SU-DHL-6 (cell line): ENCODE results near the gene TSPO.

Source experiments
- H2AFZ ChIP-seq: fragments of 200-600 bp; sonication (generic); 2 replicates; pipeline ENCODE4 v1.6.1; 2014; ENCODE audit warnings: low read depth, mild to moderate bottlenecking, moderate library complexity, mixed read lengths, antibody characterized with exemption, low read length; ENCODE audit not compliant: severe bottlenecking
- H3F3A ChIP-seq: fragments of 200-600 bp; shearing (Covaris generic); 2 replicates; pipeline ENCODE4 v1.6.0; 2016; ENCODE audit warnings: antibody characterized with exemption, mild to moderate bottlenecking; ENCODE audit not compliant: insufficient read depth
- H3K27ac ChIP-seq: fragments of 200-600 bp; sonication (generic); 2 replicates; pipeline ENCODE4 v1.5.1; 2016; ENCODE audit warnings: low read depth, mild to moderate bottlenecking, low read length, moderate library complexity, mixed read lengths
- H3K27me3 ChIP-seq: fragments of 200-600 bp; sonication (generic), shearing (Covaris generic); 2 replicates; pipeline ENCODE4 v1.6.0; 2014; ENCODE audit warnings: mild to moderate bottlenecking, low read length
- H3K36me3 ChIP-seq: fragments of 200-600 bp; sonication (generic); 2 replicates; pipeline ENCODE4 v1.6.1; 2014; ENCODE audit warnings: mild to moderate bottlenecking, low read length, mixed read lengths
- H3K4me2 ChIP-seq: fragments of 300-600, 200-600 bp; shearing (Covaris generic), sonication (generic); 2 replicates; pipeline ENCODE4 v1.6.0; 2014; ENCODE audit warnings: low read length, low read depth, mild to moderate bottlenecking; ENCODE audit not compliant: poor library complexity, severe bottlenecking
- H3K4me3 ChIP-seq: fragments of 200-600 bp; sonication (generic); 2 replicates; pipeline ENCODE4 v1.5.1; 2014; ENCODE audit warnings: antibody characterized with exemption, low read length, mild to moderate bottlenecking, mixed read lengths; ENCODE audit not compliant: insufficient read depth, poor library complexity, severe bottlenecking
- H3K79me2 ChIP-seq: fragments of 200-600 bp; sonication (generic); 2 replicates; pipeline ENCODE4 v1.6.1; 2014; ENCODE audit warnings: mild to moderate bottlenecking, low read length, moderate library complexity; ENCODE audit not compliant: insufficient read depth
- H3K9ac ChIP-seq: fragments of 200-600 bp; sonication (generic); 2 replicates; pipeline ENCODE4 v1.7.0; 2014; ENCODE audit warnings: mild to moderate bottlenecking, low read length
- H3K9me2 ChIP-seq: fragments of 200-600 bp; sonication (generic); replicated peaks from 2 replicates; pipeline ENCODE4 v1.6.1; 2014; ENCODE audit warnings: low read length; ENCODE audit not compliant: insufficient read depth
- H3K9me3 ChIP-seq: fragments of 200-600 bp; sonication (generic); 2 replicates; pipeline ENCODE4 v1.6.1; 2014; ENCODE audit warnings: low read length, mixed read lengths; ENCODE audit not compliant: insufficient read depth
- H4K20me1 ChIP-seq: fragments of 200-600 bp; sonication (generic); 2 replicates; pipeline ENCODE4 v1.6.1; 2014; ENCODE audit warnings: low read depth, mild to moderate bottlenecking, antibody characterized with exemption, low read length, moderate library complexity, mixed read lengths
- EZH2phosphoT487 ChIP-seq: fragments of 200-600 bp; sonication (generic), shearing (Covaris generic); conservative IDR thresholded peaks from 2 replicates; pipeline ENCODE4 v1.6.1; 2018; ENCODE audit warnings: mild to moderate bottlenecking, antibody characterized with exemption, low read length, moderate library complexity, mixed read lengths
- TF ChIP-seq, protein P1 (sequence below): fragments of 200-600 bp; sonication (generic); IDR thresholded peaks from one replicate; pipeline ENCODE4 v1.5.1; 2017; ENCODE audit warnings: antibody characterized with exemption, mild to moderate bottlenecking, low read length, moderate library complexity; ENCODE audit not compliant: insufficient read depth, poor library complexity, severe bottlenecking

The TSPO gene

DNA sequence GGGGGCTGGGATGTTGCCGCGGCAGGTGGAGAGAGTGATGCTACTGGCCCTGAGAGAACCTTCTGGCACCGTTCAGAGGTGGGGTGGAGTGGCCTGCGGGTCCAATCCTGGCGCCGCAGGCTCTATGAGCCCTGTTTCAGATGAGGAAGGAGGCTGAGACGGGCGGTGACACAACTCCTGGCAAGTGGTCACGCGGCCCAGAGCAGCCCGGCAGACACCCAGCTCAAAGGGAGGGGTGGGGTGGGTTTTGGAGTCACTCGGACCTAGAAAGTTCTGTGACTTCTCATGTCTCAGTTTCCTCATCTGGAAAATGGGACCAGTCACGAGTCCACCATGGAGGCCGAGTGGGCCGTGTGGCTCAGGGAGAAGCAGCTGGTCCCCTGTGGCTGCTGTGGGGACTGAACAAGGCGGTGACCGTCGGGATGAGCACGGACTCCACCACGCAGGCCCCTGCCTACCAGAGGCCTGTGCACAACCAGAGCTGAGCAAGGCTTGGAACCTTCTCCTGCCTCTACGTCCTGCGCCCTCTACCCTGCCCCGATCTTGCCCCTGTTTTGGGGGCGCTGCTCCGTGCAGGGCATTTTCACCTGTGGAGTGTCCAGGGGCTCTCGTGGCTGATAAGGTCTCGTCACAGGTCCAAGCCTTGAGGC, 3.7 kb downstream of the TSPO start:
- H3F3A ChIP-seq: no peaks in the 10 kb centered on the region
- no peak overlapping the region for H3K4me2 ChIP-seq
- H3K4me3 ChIP-seq: no peak overlapping the region
- H3K27ac ChIP-seq: no peak overlapping the region
- 0 out of 2 replicates have a peak, but pooled peaks cover 3% of the 10 kb centered on the region for H3K27me3 ChIP-seq
- no peaks in the 10 kb centered on the region for H3K79me2 ChIP-seq
- H2AFZ ChIP-seq: no peak overlapping the region
- no peaks in the 10 kb centered on the region for H3K9me3 ChIP-seq
- H4K20me1 ChIP-seq: no peaks in the 10 kb centered on the region
- no peak overlapping the region for H3K9ac ChIP-seq
- H3K9me2 ChIP-seq: no peaks in the 10 kb centered on the region
- TF ChIP-seq, protein P1, sequence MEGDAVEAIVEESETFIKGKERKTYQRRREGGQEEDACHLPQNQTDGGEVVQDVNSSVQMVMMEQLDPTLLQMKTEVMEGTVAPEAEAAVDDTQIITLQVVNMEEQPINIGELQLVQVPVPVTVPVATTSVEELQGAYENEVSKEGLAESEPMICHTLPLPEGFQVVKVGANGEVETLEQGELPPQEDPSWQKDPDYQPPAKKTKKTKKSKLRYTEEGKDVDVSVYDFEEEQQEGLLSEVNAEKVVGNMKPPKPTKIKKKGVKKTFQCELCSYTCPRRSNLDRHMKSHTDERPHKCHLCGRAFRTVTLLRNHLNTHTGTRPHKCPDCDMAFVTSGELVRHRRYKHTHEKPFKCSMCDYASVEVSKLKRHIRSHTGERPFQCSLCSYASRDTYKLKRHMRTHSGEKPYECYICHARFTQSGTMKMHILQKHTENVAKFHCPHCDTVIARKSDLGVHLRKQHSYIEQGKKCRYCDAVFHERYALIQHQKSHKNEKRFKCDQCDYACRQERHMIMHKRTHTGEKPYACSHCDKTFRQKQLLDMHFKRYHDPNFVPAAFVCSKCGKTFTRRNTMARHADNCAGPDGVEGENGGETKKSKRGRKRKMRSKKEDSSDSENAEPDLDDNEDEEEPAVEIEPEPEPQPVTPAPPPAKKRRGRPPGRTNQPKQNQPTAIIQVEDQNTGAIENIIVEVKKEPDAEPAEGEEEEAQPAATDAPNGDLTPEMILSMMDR: no peak
- TF ChIP-seq EZH2phosphoT487: no peak
- H3K36me3 ChIP-seq: no peaks in the 10 kb centered on the region

DNA sequence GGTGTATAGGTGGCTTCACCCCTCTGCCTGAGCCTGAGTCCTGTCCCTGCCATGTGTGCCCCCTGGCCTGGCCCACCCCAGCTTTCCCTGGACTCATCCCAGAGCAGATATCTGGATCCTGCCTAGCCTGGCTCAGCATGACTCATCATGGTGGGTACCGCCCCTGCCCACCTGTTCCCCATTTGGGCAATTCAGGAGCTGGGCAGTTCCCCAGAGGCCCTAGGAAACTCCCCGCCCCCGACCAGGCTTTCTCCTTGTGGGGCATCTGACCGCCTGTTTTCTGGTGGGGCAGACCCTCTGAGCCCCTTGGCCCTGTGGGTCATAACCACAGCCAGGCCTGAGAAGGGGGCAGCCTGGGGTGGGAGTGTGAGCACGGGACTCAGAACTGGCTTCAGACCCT, 4.4 kb downstream of the TSPO start:
- H3K27ac ChIP-seq: no peak overlapping the region
- no peaks in the 10 kb centered on the region for H3K79me2 ChIP-seq
- no peaks in the 10 kb centered on the region for H3F3A ChIP-seq
- H2AFZ ChIP-seq: no peak overlapping the region
- H3K36me3 ChIP-seq: no peaks in the 10 kb centered on the region
- H4K20me1 ChIP-seq: no peaks in the 10 kb centered on the region
- no peak overlapping the region for H3K4me3 ChIP-seq
- H3K9me3 ChIP-seq: no peaks in the 10 kb centered on the region
- no peak for TF ChIP-seq EZH2phosphoT487
- TF ChIP-seq, protein P1: no peak
- H3K4me2 ChIP-seq: no peak overlapping the region
- no peaks in the 10 kb centered on the region for H3K9me2 ChIP-seq
- no peak overlapping the region for H3K9ac ChIP-seq
- 0 out of 2 replicates have a peak, but pooled peaks cover 3% of the 10 kb centered on the region for H3K27me3 ChIP-seq

DNA sequence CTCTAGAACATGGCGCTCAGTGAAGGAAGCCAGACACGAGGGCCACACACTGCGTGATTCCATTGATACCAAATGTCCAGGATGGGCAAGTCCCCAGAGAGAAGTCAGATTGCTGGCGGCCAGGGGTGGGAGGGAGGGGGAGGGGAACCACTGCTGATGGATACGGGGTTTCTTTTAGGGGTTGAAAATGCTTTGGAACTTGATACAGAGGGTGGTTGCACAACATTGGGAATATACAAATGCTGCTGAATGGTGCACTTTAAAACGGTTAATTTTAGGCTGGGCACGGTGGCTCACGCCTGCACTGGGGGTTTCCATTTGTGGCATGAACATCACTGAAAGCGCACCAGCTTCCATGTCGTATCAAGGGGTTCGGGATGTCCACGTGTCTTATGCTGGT, 5.1 kb downstream of the TSPO start:
- Histone ChIP-seq H3F3A (no peaks in the 10 kb centered on the region), H3K9me2 (no peaks in the 10 kb centered on the region), H3K36me3 (no peaks in the 10 kb centered on the region), H3K9ac (no peak overlapping the region), H3K79me2 (no peaks in the 10 kb centered on the region), H3K27ac (no peak overlapping the region), H3K27me3 (0 out of 2 replicates have a peak, but pooled peaks cover 3% of the 10 kb centered on the region), H4K20me1 (no peaks in the 10 kb centered on the region), H3K4me2 (no peak overlapping the region), H3K4me3 (no peak overlapping the region), H3K9me3 (no peaks in the 10 kb centered on the region), H2AFZ (no peak overlapping the region)
- TF ChIP-seq EZH2phosphoT487: no peak
- TF ChIP-seq, protein P1: no peak
